DND-41 (cell line): ENCODE data around the gene USP7.
A peak's percentile ranks its signal among the peaks of the same experiment; 100 is the strongest.

Source experiments
- ATAC-seq: fragments of 200-7000 bp; cut with Tn5 transposase; 3 replicates; pipeline ENCODE4 v1.9.1; 2021; ENCODE audit warnings: low read depth; ENCODE audit not compliant: insufficient read depth
- DNase-seq: peaks from one replicate; pipeline ENCODE4 v3.0.0-alpha.2; 2020
- H2AFZ ChIP-seq: 2 replicates; pipeline ENCODE4 v1.6.0; 2012; ENCODE audit warnings: low read depth, low read length
- H3K27ac ChIP-seq: 2 replicates; pipeline ENCODE4 v1.5.1; 2012; ENCODE audit warnings: low read length, inconsistent platforms
- H3K27me3 ChIP-seq: fragments of 200-600 bp; sonication (generic); 2 replicates; pipeline ENCODE4 v1.6.0; 2012; ENCODE audit warnings: low read length, mild to moderate bottlenecking, inconsistent platforms; ENCODE audit not compliant: insufficient read depth, poor library complexity
- H3K36me3 ChIP-seq: 2 replicates; pipeline ENCODE4 v1.5.1; 2012; ENCODE audit warnings: low read length, inconsistent platforms; ENCODE audit not compliant: insufficient read depth
- H3K4me1 ChIP-seq: 2 replicates; pipeline ENCODE4 v1.5.1; 2012; ENCODE audit warnings: mild to moderate bottlenecking, low read length; ENCODE audit not compliant: insufficient read depth
- H3K4me2 ChIP-seq: 2 replicates; pipeline ENCODE4 v1.6.0; 2012; ENCODE audit warnings: mild to moderate bottlenecking, moderate library complexity, low read length, inconsistent platforms; ENCODE audit not compliant: insufficient read depth
- H3K4me3 ChIP-seq, 2 experiments: fragments of 200-600 bp in 1 of 2; shearing (Covaris generic) in 1 of 2; 2 replicates each; pipeline ENCODE4 v1.5.1; 2012 to 2016; ENCODE audit warnings: inconsistent platforms in 2 of 2, low read length in 2 of 2, mild to moderate bottlenecking in 2 of 2, low read depth in 1 of 2, moderate library complexity in 1 of 2
- H3K79me2 ChIP-seq: 2 replicates; pipeline ENCODE4 v1.6.0; 2012; ENCODE audit warnings: low read length, inconsistent platforms; ENCODE audit not compliant: insufficient read depth
- H3K9ac ChIP-seq: 2 replicates; pipeline ENCODE4 v1.6.0; 2012; ENCODE audit warnings: low read depth, mild to moderate bottlenecking, inconsistent platforms, low read length, moderate library complexity
- H3K9me3 ChIP-seq: 2 replicates; pipeline ENCODE4 v1.5.1; 2012; ENCODE audit warnings: low read length, moderate library complexity, mild to moderate bottlenecking, inconsistent platforms; ENCODE audit not compliant: insufficient read depth, severe bottlenecking
- H4K20me1 ChIP-seq: 2 replicates; pipeline ENCODE4 v1.6.0; 2012; ENCODE audit warnings: low read length; ENCODE audit not compliant: insufficient read depth
- EZH2 ChIP-seq: IDR thresholded peaks from 3 replicates; pipeline ENCODE4 v1.6.1; 2012; ENCODE audit warnings: borderline replicate concordance, low read depth, mild to moderate bottlenecking, moderate library complexity, low read length, inconsistent platforms; ENCODE audit not compliant: severe bottlenecking
- TF ChIP-seq, protein P1 (sequence below): IDR thresholded peaks from 2 replicates; pipeline ENCODE4 v1.5.1; 2012; ENCODE audit warnings: borderline replicate concordance, low read length, moderate library complexity, mild to moderate bottlenecking; ENCODE audit not compliant: poor library complexity, severe bottlenecking; ENCODE audit errors: extremely low read depth

Gene USP7

DNA sequence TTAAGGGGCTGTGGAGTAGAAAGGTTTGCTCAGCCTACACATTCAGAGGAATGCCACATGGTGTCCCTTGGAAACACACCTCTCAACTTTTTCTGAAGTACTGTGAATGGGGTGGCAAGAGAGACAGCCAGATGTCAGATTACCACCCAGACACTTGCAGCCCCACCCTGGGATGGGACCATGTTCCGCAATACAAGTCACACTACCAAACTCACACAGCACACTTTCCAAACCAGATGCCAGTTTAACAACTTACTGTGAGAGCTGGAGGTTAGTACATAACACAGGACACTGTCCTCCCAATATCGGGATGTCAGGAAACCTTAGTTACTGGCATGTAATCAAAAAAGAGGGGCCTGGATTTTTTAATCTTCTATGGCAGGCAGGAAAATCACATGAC lies 7.9 kb downstream of the USP7 start:
- Histone ChIP-seq H3K27ac (no peak overlapping the region), H3K36me3 (0 out of 2 replicates have a peak, but pooled peaks cover 14% of the 10 kb centered on the region), H2AFZ (no peak overlapping the region), H3K9me3 (no peaks in the 10 kb centered on the region), H3K79me2 (peaks cover 97% of the 10 kb centered on the region), H3K4me1 (peaks cover 96% of the 10 kb centered on the region), H3K9ac (no peak overlapping the region), H3K4me2 (peak overlapping the region; percentile 24; the same call in 1 of the 2 replicates), H3K4me3 (no peak overlapping the region), H3K27me3 (no peaks in the 10 kb centered on the region), H4K20me1 (peaks cover 97% of the 10 kb centered on the region)
- ATAC-seq, result no peak
- TF ChIP-seq, protein P1, sequence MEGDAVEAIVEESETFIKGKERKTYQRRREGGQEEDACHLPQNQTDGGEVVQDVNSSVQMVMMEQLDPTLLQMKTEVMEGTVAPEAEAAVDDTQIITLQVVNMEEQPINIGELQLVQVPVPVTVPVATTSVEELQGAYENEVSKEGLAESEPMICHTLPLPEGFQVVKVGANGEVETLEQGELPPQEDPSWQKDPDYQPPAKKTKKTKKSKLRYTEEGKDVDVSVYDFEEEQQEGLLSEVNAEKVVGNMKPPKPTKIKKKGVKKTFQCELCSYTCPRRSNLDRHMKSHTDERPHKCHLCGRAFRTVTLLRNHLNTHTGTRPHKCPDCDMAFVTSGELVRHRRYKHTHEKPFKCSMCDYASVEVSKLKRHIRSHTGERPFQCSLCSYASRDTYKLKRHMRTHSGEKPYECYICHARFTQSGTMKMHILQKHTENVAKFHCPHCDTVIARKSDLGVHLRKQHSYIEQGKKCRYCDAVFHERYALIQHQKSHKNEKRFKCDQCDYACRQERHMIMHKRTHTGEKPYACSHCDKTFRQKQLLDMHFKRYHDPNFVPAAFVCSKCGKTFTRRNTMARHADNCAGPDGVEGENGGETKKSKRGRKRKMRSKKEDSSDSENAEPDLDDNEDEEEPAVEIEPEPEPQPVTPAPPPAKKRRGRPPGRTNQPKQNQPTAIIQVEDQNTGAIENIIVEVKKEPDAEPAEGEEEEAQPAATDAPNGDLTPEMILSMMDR, result no peak
- no peak for TF ChIP-seq EZH2
- no peak for DNase-seq

DNA sequence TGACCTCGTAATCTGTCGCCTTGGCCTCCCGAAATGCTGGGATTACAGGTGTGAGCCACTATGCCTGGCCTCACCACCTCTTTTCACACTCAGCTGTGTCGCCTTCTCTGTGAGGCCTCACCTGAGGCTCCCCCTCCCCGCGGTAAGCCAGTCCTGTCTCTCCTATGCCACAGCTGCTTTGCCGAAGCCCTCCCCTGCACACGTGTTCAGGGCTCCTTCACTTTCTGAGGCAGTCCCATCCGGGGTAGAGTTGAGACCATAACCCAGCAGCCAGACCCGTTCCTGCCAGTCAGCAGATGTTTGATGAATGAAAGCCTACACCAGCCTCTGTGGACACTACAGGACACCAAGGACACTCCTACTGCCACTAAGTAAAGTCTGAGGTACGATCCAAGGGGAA lies 10.6 kb downstream of the USP7 start:
- Histone ChIP-seq H3K9me3 (no peaks in the 10 kb centered on the region), H3K4me1 (peaks cover 95% of the 10 kb centered on the region), H4K20me1 (peaks cover 97% of the 10 kb centered on the region), H3K79me2 (peaks cover 97% of the 10 kb centered on the region), H3K9ac (no peak overlapping the region), H3K36me3 (0 out of 2 replicates have a peak, but pooled peaks cover 10% of the 10 kb centered on the region), H3K4me2 (peak overlapping the region; percentile 10; the same call in 1 of the 2 replicates), H3K27me3 (no peaks in the 10 kb centered on the region), H3K4me3 (no peak overlapping the region), H2AFZ (no peak overlapping the region), H3K27ac (0 out of 2 replicates have a peak overlapping the region, but pooled peaks have one; percentile 36)
- TF ChIP-seq, protein P1, result no peak
- no peak for TF ChIP-seq EZH2
- DNase-seq (peak; percentile 50), ATAC-seq (peak; percentile 58)

DNA sequence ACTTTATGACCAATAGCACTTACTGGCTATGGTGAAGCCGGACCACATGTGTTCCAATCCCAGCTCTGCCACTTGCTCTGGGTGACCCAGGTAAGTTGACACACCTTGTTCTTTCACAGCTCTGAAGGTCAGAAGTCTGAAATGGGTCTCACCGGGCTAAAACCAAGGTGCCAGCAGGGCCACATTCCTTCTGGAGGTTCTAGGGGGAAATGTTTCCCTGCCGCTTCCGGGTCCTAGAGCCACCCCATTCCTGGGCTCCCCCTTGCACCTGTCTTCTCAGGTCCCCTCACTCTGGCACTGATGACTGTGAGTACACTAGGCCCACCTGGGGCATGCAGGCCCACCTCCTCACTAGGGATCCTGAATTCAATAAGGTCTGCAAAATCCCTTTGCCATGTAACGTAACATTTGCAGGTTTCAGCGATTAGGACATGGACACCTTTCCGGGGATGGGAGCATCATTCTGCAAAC lies 11.4 kb downstream of the USP7 start:
- H2AFZ ChIP-seq, result no peak overlapping the region
- H3K9me3 ChIP-seq, result no peaks in the 10 kb centered on the region
- peaks cover 87% of the 10 kb centered on the region for H3K4me1 ChIP-seq
- H3K27ac ChIP-seq, result no peak overlapping the region
- TF ChIP-seq EZH2, result no peak
- no peak overlapping the region for H3K9ac ChIP-seq
- H3K4me3 ChIP-seq, result no peak overlapping the region
- ATAC-seq (no peak), DNase-seq (no peak)
- H3K4me2 ChIP-seq, result no peak overlapping the region
- peaks cover 97% of the 10 kb centered on the region for H3K79me2 ChIP-seq
- no peaks in the 10 kb centered on the region for H3K27me3 ChIP-seq
- H3K36me3 ChIP-seq, result 0 out of 2 replicates have a peak, but pooled peaks cover 10% of the 10 kb centered on the region
- peaks cover 97% of the 10 kb centered on the region for H4K20me1 ChIP-seq

DNA sequence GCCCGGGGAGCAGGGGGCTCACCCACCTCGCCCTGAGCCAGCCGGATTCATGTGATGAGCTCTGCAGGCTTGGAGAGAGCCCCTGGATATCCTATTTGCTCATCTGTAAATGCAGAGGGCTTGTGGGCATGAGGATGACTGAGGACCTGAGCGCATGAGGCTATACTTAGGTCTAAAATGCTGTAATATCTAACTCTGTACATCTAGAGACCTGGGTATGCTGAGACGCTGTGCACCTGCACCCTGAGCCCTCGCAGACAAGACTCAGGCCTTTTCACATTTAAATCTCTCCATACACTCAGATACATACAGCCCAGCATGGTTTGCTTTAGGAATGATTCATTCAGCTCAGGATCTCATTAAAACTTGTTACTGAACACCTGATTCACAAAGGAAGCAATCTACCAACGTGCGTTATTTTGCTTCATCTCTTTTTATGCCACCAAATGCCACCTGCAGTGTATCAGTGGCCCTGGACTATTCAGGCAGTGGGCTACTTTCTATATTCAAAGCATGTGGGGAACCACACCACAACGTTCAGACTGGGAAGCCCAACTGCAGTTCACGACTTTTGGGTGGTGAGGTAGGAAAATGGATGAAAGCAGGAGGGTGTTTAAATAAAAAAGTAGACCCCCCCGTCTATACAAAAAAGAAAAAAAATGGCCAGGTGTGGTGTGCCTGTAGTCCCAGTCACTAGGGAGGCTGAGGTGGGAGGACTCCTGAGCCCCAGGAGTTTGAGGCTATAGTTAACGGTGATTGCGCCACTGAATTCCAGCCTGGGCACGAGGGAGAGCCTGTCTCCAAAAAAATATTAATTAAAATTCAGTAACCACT lies 12.0 kb downstream of the USP7 start:
- no peak overlapping the region for H3K9ac ChIP-seq
- TF ChIP-seq, protein P1, result no peak
- no peak for TF ChIP-seq EZH2
- 0 out of 2 replicates have a peak, but pooled peaks cover 7% of the 10 kb centered on the region for H3K36me3 ChIP-seq
- peak overlapping the region; percentile 30; the same call in 1 of the 2 replicates for H3K27ac ChIP-seq
- H3K4me3 ChIP-seq, result no peak overlapping the region
- H3K79me2 ChIP-seq, result peaks cover 97% of the 10 kb centered on the region
- DNase-seq (peak; percentile 46), ATAC-seq (peak; percentile 54)
- H3K27me3 ChIP-seq, result no peaks in the 10 kb centered on the region
- peaks cover 97% of the 10 kb centered on the region for H4K20me1 ChIP-seq
- H3K4me2 ChIP-seq, result no peak overlapping the region
- peaks cover 81% of the 10 kb centered on the region for H3K4me1 ChIP-seq
- H2AFZ ChIP-seq, result no peak overlapping the region
- H3K9me3 ChIP-seq, result no peaks in the 10 kb centered on the region
